ENCODE results near the gene IRF2BPL. TPM values are rescaled to one million over a fixed set of nuclear protein-coding genes. Genes with fewer than 3 reads are reported as not detected.

Gene IRF2BPL
- total RNA-seq, 1 donor from 2014 or later, result 65.6 TPM

DNA sequence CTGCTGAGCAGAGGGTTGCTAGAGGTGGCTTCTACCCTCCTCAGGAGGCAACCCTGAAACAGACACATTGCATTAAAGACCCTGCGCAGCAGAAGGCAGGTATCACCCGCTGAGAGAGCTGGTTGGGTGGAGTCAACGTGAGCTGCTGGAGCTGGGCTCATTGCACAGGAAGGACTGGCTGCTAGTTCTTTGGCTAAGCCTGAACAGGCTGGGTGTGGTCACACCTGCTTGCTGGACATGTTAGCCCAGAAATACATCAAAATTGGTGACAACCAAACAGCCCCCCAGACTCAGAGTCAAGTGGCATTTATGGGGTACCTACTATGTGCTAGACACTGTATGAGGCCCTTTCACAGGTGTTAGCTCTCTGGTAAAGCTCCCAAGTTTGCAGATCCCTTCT, 33.8 kb upstream of the IRF2BPL start:
- TF ChIP-seq, protein P1, sequence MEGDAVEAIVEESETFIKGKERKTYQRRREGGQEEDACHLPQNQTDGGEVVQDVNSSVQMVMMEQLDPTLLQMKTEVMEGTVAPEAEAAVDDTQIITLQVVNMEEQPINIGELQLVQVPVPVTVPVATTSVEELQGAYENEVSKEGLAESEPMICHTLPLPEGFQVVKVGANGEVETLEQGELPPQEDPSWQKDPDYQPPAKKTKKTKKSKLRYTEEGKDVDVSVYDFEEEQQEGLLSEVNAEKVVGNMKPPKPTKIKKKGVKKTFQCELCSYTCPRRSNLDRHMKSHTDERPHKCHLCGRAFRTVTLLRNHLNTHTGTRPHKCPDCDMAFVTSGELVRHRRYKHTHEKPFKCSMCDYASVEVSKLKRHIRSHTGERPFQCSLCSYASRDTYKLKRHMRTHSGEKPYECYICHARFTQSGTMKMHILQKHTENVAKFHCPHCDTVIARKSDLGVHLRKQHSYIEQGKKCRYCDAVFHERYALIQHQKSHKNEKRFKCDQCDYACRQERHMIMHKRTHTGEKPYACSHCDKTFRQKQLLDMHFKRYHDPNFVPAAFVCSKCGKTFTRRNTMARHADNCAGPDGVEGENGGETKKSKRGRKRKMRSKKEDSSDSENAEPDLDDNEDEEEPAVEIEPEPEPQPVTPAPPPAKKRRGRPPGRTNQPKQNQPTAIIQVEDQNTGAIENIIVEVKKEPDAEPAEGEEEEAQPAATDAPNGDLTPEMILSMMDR (conservative IDR thresholded peaks at IDR 0.05; ENCODE audit: low read depth, low read length), result no peak
- no peak overlapping the region for H3K4me3 ChIP-seq (ENCODE audit: low read depth, low read length)
- DNase-seq (ENCODE audit: low read depth), result no peak

DNA sequence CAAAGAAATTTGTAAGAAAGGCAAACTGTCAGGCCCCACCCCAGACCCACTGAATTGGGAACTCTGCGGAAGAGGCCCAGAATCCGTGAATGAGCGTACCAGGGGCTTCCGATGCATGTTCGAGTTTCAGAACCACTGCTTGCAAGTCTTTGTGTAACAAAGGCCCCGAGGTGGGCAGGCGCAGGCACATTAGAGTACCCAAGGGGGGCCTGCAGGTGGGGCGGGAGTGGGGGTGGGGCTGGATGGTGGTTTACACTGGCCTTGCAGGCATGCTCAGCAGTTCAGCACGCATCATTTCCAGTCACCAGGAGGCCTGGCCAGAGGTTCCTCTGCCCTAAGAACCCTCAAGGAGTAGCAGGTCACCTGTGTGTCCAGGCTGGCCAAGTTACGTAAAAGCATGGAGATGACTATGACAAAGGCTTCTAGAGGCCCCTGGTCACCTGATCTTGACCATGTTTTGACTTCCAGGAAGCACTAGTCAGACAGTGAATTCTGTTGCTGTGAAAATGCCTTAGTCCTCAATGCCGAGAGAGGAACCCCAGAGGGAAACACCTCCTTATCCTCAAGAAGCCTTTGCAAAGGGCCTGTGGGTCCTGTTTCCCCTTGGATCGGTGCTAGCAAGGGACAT, 33.2 kb upstream of the IRF2BPL start:
- no peak overlapping the region for H3K4me3 ChIP-seq (ENCODE audit: low read depth, low read length)
- no peak for DNase-seq (ENCODE audit: low read depth)
- TF ChIP-seq, protein P1 (conservative IDR thresholded peaks at IDR 0.05; ENCODE audit: low read depth, low read length), result no peak

DNA sequence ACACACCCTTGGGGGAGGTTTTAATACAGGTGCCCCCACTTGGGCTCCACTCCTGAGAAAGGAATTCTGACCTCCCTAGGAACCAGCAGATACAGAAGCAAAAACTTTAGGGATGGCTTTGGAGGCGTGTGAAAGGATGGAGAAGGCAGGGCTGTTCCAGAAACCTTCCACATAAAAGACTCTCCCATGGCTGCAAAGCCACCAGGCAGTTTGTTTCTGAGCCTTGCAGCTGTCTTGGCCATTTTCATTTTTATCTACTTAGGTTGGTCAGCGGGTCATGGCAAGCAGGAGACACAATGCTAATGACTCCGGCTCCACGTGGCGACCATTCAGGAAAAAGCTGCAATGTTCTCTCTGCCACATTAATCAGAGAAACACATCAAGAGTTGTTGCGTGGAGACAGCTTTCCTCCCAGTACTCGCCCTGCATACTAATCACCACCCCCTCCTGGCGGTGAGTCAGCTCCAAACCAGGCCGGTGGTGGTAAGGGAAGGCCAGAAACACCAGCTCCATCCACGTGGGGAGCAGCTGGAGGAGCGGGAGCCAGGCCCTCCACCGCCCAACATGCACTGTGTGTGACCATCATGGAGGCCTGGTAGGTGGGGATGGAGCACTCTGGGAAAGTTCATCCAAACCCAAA, 30.9 kb upstream of the IRF2BPL start:
- DNase-seq (ENCODE audit: low read depth), result peak; percentile 51
- TF ChIP-seq, protein P1 (conservative IDR thresholded peaks at IDR 0.05; ENCODE audit: low read depth, low read length), result peak; percentile 46
- no peak overlapping the region for H3K4me3 ChIP-seq (ENCODE audit: low read depth, low read length)

DNA sequence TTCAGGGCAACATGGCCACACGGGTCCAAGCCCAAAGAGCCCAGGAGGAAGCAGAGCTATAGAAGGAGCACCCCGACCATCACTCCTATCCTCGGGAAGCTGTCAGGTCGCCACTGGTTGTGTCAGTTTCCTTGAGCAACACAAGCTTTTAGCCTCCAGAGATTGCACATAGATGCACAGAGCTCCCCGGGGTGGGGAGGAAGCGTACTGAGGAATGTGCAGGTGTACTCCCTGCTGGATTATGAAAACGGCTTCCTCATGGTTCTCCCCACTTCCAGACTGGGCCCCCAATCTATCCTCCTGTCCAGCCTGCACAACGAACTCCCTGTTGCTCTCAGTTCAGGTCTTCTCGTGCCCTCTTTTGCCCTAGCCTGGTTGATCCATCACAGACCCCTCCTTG, 30.3 kb upstream of the IRF2BPL start:
- DNase-seq (ENCODE audit: low read depth), result no peak
- no peak overlapping the region for H3K4me3 ChIP-seq (ENCODE audit: low read depth, low read length)
- TF ChIP-seq, protein P1 (conservative IDR thresholded peaks at IDR 0.05; ENCODE audit: low read depth, low read length), result no peak

DNA sequence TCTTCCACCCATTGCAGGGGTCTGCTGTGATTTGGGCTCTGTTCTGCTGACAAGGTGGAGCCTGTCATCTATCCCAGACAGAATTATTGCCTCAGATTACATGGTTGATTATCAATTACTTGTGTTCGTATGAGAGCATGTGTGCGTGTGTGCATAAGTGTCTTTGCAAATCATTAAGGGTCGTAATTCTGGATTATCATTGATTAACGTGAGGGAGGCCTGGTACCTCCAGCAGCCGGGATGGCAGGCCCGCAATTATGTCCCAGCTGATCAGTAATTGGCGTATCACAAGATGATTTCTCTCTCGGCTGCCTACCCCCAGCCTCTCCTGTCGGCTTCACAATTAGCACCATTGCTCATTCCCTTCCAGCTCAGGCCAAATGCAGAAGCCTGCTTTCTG, 29.6 kb upstream of the IRF2BPL start:
- TF ChIP-seq, protein P1 (conservative IDR thresholded peaks at IDR 0.05; ENCODE audit: low read depth, low read length), result no peak
- no peak for DNase-seq (ENCODE audit: low read depth)
- no peak overlapping the region for H3K4me3 ChIP-seq (ENCODE audit: low read depth, low read length)

DNA sequence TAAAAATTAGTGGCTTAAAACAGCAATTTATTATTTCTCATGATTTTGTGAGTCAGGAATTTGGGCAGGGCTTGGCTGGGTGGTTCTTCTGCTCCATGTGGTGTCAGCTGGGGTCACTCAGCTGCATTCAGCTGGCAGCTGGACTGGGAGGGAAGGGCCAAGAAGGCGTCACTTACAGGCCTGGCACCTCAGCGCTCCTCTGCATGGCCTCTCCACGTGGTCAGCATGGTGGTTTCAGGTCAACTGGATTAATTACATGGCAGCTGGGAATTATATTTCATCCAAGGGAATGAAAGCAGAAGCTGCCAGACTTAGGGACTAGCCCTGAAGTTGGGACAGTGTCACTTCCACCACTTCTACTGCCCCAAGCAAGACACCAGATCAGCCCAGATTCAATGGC, 27.5 kb upstream of the IRF2BPL start:
- H3K4me3 ChIP-seq (ENCODE audit: low read depth, low read length), result no peak overlapping the region
- TF ChIP-seq, protein P1 (conservative IDR thresholded peaks at IDR 0.05; ENCODE audit: low read depth, low read length), result no peak
- no peak for DNase-seq (ENCODE audit: low read depth)

DNA sequence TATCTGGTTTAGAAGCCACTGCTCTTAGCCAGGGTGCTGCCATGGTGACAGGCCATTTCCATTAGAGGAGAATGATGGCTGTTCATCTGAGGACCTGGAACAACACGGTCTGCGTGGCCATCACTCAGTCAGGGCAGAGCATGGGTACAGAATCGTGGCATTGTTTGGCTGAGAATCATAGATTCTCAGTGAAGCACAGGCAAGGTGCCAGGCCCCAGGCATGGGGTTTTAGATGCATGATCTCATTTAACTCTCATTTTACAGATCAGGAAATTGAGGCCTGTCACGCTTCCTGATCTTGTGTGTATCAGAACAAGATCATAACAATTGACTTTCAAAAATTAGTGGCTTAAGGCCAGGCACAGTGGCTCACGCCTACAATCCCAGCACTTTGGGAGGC, 26.8 kb upstream of the IRF2BPL start:
- DNase-seq (ENCODE audit: low read depth), result no peak
- no peak overlapping the region for H3K4me3 ChIP-seq (ENCODE audit: low read depth, low read length)
- TF ChIP-seq, protein P1 (conservative IDR thresholded peaks at IDR 0.05; ENCODE audit: low read depth, low read length), result no peak

Measured in epithelial cell of proximal tubule (primary cell).